Gastrocnemius medialis (tissue), 4 donors: ENCODE results near the gene LDLRAD3.

ENCODE experiments used
- POLR2A ChIP-seq, 2 donors: fragments of 450-650 bp; IDR thresholded peaks; one replicate each; pipeline ENCODE4 v1.6.1; 2017; ENCODE audit warnings: antibody characterized with exemption in 2 of 2, mild to moderate bottlenecking in 2 of 2, moderate library complexity in 2 of 2
- TF ChIP-seq, protein P1 (sequence below), 5 experiments: fragments of 450-650 bp in 3 of 5; fragments of 200-600 bp in 2 of 5; sonication (generic) in 2 of 5; IDR thresholded peaks in 4 of 5; conservative IDR thresholded peaks in 1 of 5; 1 replicate in 4 of 5; 2 replicates in 1 of 5; pipeline ENCODE4 v1.5.1; 2016 to 2019; ENCODE audit warnings: antibody characterized with exemption in 5 of 5, mild to moderate bottlenecking in 3 of 5, moderate library complexity in 3 of 5

DNA sequence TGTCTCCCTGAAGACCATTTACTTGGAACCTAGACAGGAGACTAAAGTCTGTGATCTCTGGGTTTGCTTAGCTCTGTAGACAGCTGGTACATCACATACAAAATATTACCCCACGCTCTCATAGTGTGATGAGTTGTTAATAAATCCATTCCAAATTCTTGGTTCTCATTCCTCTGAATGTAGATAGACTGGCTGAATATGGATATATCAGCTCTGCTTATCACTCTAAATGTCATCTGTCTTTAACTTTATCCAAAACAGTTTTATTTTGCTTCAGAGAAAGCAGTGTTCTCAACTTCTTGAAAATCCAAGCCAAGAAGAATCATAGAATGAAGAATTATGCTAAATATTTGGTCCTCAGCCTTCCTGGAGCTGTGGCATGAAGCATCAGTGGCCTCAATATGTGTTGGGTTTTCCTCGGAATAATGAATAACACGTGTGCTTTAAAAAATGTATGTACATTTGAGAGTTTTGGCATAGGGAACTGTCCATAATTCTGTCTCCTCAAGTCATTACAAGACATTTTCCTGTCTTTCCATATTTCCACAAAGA, 10.5 kb upstream of the LDLRAD3 start:
- TF ChIP-seq, protein P1, sequence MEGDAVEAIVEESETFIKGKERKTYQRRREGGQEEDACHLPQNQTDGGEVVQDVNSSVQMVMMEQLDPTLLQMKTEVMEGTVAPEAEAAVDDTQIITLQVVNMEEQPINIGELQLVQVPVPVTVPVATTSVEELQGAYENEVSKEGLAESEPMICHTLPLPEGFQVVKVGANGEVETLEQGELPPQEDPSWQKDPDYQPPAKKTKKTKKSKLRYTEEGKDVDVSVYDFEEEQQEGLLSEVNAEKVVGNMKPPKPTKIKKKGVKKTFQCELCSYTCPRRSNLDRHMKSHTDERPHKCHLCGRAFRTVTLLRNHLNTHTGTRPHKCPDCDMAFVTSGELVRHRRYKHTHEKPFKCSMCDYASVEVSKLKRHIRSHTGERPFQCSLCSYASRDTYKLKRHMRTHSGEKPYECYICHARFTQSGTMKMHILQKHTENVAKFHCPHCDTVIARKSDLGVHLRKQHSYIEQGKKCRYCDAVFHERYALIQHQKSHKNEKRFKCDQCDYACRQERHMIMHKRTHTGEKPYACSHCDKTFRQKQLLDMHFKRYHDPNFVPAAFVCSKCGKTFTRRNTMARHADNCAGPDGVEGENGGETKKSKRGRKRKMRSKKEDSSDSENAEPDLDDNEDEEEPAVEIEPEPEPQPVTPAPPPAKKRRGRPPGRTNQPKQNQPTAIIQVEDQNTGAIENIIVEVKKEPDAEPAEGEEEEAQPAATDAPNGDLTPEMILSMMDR (IDR thresholded peaks at IDR 0.05 in 4 of 5, conservative IDR thresholded peaks at IDR 0.05 in 1 of 5): no peak
- TF ChIP-seq POLR2A (IDR thresholded peaks at IDR 0.05): no peak
